Activated CD4-positive, alpha-beta T cell treated with anti-CD3 and anti-CD28 coated beads, Interleukin-2, amount 10 ng/mL, durations not matched to agents 24 days and 14 days (primary cell): ENCODE data around the gene TBC1D28. TPM values are rescaled to one million over a fixed set of nuclear protein-coding genes. Genes with fewer than 3 reads are reported as not detected.
A peak's percentile ranks its signal among the peaks of the same experiment; 100 is the strongest.
"Not testable (repeated sequence)": the region's sequence is repeated elsewhere in the genome, so short reads cannot be mapped to it uniquely, and the experiment has no call there.

Source experiments
- DNase-seq: peaks from one replicate; pipeline ENCODE4 v3.0.0; 2022
- H3K27ac Mint-ChIP-seq: one replicate; pipeline ENCODE4 v1.8.0; 2022; ENCODE audit warnings: mild to moderate bottlenecking, mixed read lengths
- H3K27me3 Mint-ChIP-seq: one replicate; pipeline ENCODE4 v1.8.0; 2022; ENCODE audit warnings: mixed read lengths
- H3K36me3 Mint-ChIP-seq: one replicate; pipeline ENCODE4 v1.8.0; 2022; ENCODE audit warnings: low read depth, mild to moderate bottlenecking, mixed read lengths
- H3K4me1 Mint-ChIP-seq: one replicate; pipeline ENCODE4 v1.8.0; 2021; ENCODE audit warnings: mixed read lengths
- H3K4me3 Mint-ChIP-seq: one replicate; pipeline ENCODE4 v1.8.0; 2022; ENCODE audit warnings: mild to moderate bottlenecking, moderate library complexity, mixed read lengths
- H3K9me3 Mint-ChIP-seq: one replicate; pipeline ENCODE4 v1.8.0; 2021; ENCODE audit warnings: mixed read lengths
- intact Hi-C: fragments of 100-400 bp; cut with micrococcal nuclease; formaldehyde crosslinking; loops from one replicate; pipeline ENCODE4 v1.15.1; 2023
- total RNA-seq: library from RNA; stranded (reverse); gene quantifications from 2 replicates; pipeline ENCODE4 v1.2.3, GENCODE V29; 2022

TBC1D28 gene
- total RNA-seq, 1 donor from 2014 or later = not detected

DNA sequence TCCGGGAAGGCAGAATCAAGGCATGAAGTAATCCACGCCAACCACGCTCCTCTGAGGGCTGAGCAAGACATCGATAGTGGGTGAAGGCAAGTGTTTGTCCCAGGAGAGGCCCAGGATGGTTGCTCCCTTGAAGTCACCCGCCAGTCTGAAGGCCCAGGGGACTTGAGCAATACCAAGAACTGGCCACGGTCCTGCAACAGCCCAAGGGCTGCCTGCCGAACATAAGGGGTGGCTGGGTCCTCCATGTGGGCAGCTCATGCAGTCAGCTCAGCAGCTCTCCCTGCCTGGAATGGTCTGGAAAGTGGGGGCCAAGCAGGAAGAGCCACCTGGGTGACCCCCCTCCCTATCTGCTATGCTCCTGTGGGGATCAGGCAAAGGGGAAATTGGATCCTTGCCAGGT lies 8.4 kb downstream of the TBC1D28 start:
- not testable (repeated sequence) for H3K4me1 Mint-ChIP-seq, H3K9me3 Mint-ChIP-seq

DNA sequence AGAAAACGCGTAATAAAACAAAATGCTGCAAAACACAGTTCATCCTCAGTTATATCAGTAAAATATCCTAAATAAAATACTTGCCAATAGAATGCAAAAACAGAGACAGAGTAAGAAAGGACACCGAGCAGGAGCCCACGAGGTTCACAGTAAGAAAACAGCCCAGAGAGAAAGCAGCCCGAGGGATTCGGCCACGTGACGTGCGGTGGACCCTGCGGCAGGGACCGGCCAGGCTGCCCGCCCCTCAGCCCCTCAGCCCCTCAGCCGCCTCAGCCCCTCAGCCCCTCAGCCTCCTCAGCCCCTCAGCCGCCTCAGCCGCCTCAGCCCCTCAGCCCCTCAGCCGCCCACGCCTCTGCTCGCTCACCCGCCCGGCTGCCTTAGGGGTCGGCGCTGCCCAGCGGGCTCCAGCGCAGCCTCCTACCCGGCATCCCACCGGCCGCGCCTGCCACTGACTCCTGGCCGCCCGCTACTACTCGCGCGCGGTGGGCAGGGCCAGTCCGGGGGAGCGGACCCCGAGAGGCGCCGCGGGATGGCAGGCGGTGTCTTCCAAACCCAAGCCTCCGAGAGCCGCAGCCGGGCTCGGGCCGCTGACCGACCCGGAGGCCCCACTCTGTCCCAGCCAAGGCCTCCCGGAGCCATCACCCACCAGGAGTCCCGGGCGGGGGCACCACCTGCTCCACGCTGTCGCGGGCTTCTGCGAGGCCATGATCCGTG lies 9.5 kb downstream of the TBC1D28 start:
- H3K9me3 Mint-ChIP-seq, H3K4me1 Mint-ChIP-seq, H3K27ac Mint-ChIP-seq, H3K36me3 Mint-ChIP-seq, intact Hi-C loops: not testable (repeated sequence)
- peak overlapping the region; percentile 70 for H3K4me3 Mint-ChIP-seq
- H3K27me3 Mint-ChIP-seq = peaks cover 16% of the 10 kb centered on the region
- peak; percentile 50 for DNase-seq

More for the DNA sequence above, 8.4 kb downstream of the TBC1D28 start:
- H3K27ac Mint-ChIP-seq, H3K36me3 Mint-ChIP-seq, intact Hi-C loops, H3K4me3 Mint-ChIP-seq: not testable (repeated sequence)
- peaks cover 15% of the 10 kb centered on the region for H3K27me3 Mint-ChIP-seq
- peak; percentile 49 for DNase-seq

DNA sequence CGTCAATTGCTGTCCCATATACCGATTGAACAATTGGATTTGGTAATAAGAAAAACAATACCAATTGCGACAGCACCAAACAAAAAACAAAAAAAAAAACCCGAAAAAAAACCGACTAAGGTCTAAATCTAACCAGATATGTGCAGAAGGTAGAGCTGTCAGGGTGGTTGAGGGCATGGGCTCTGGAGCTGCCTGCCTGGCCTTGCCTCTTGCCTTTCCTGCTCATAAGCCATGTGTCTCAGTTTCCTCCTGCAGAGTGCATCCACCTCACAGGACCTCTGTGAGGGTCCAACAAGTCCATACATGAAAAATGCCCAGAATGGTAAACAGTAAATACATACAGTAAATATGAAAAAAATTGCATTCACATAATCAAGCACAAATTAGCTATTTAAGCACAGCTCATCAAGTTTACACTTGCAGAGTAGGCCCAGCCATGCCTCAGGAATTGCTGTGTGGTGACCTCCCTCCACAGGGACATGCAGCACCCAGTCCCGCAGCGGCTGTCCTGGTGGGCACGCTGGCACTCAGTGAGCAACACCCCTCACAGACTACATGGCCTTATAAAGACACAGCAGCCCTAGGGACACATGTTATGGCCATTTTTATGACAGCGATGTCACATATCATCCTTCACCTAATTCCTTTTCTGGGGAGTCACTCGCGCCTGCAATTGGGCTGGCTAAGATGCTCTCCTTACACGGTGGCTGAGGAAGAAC lies 17.9 kb downstream of the TBC1D28 start:
- no peaks in the 10 kb centered on the region for H3K36me3 Mint-ChIP-seq
- DNase-seq = no peak
- peaks cover 5% of the 10 kb centered on the region for H3K27me3 Mint-ChIP-seq
- intact Hi-C loops = no loop called here
- peak overlapping the region; percentile 88 for H3K4me3 Mint-ChIP-seq
- H3K4me1 Mint-ChIP-seq = peaks cover 9% of the 10 kb centered on the region
- H3K9me3 Mint-ChIP-seq = no peaks in the 10 kb centered on the region
- peak overlapping the region; percentile 35 for H3K27ac Mint-ChIP-seq

DNA sequence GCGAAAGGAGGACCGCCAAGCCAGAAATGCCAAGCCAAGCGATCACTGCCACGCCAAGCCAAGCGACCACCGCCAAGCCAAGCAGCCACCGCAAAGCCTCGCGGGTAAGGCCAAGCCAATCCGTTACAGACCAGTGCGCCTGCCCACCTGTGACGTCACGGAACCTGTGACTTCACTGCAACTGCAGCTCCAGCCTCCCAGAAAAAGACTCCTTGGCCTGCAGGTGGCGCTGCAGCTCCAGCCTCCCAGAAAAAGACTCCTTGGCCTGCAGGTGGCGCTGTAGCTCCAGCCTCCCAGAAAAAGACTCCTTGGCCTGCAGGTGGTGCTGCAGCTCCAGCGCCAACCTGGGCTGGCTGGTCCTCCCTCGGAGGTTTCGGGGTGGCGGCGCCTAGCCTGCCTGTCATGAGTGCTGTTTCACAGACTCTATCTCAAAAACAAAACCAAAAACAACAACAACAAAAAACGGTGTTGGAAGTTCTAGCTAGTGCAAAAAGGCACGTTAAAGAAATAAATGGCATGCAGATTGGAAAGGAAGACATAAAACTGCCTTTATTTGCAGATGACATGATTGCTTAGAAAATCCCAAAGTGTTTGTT lies 18.6 kb downstream of the TBC1D28 start:
- intact Hi-C loops, H3K9me3 Mint-ChIP-seq, H3K36me3 Mint-ChIP-seq, H3K27me3 Mint-ChIP-seq, H3K4me1 Mint-ChIP-seq: not testable (repeated sequence)
- Mint-ChIP-seq H3K4me3 (peak overlapping the region; percentile 88), H3K27ac (peak overlapping the region; percentile 86)
- peak; percentile 99 for DNase-seq

DNA sequence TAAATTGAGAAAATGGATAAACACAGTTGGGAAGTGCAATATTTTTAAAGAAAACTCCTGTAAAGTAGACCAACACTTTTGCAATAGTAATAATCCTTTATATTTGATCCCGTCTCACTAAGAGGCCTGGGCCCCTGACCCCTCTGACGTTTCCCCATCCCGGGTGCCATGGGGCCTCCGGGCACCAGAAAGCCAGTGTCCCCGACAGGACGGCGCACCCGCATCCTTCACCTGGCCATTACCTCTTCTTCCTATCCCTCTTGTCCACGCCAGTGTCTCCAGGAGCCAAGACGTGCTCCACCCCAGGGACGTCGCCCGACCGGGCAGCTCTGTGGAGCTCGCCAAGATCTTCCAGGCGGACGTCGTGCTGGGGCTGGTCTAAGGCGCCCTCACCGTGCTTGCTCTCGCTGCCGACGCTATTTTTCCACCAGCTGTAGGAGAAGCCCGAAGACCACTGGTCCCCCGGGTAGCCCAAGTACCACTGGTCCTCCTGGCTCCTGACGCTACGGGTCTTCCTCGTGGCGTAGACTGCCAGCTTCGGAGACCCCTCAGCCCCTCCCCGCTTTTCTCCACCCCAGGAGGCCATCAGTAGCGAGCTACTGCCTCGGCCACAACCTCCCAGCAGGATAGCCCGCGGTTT lies 19.2 kb downstream of the TBC1D28 start:
- Mint-ChIP-seq H3K27ac (peak overlapping the region; percentile 86), H3K4me3 (peak overlapping the region; percentile 88)
- H3K36me3 Mint-ChIP-seq, H3K27me3 Mint-ChIP-seq, intact Hi-C loops, H3K9me3 Mint-ChIP-seq, H3K4me1 Mint-ChIP-seq: not testable (repeated sequence)
- peak; percentile 67 for DNase-seq

DNA sequence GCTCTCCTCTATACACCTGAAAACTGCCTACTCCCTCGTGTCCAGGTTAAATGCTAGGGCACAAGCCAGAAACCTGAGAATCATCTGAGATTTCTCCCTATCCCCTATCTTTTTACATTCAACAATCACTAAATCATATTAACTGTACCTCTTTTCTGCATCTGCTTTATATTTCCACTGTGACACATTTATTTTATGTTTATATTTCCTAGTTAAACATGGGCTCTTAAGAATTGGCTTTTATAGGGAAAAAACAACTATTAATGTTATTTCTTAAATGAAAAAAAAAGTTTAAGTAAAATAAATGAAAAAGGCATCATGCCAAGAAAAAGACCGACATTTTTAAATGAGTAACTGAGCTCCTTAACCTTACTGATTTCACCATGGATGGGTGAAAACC lies 26.6 kb downstream of the TBC1D28 start:
- not testable (repeated sequence) for H3K4me1 Mint-ChIP-seq

DNA sequence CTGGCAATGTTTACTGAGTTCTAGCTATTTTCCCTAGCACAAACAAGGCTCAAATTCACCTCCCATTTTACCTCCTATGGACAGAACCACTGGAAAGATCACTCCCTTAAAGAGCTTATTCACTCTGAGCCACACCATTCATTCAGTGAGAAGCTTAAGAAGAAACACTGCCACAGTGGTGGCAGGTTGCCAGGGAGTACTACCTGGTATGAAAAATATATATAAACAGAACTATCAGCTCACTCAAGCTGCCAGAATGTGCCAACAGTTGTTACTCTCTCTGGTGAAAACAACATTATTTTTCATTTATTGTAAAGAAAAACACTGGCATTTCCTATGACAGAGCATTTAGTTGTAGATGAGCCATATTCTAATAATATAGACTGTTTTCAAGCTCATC lies 31.2 kb downstream of the TBC1D28 start:
- H3K4me1 Mint-ChIP-seq, H3K36me3 Mint-ChIP-seq, H3K9me3 Mint-ChIP-seq, intact Hi-C loops, H3K27me3 Mint-ChIP-seq, DNase-seq, H3K4me3 Mint-ChIP-seq, H3K27ac Mint-ChIP-seq: not testable (repeated sequence)

More for the DNA sequence above, 26.6 kb downstream of the TBC1D28 start:
- DNase-seq, H3K4me3 Mint-ChIP-seq, H3K27ac Mint-ChIP-seq, H3K27me3 Mint-ChIP-seq, intact Hi-C loops, H3K9me3 Mint-ChIP-seq, H3K36me3 Mint-ChIP-seq: not testable (repeated sequence)

DNA sequence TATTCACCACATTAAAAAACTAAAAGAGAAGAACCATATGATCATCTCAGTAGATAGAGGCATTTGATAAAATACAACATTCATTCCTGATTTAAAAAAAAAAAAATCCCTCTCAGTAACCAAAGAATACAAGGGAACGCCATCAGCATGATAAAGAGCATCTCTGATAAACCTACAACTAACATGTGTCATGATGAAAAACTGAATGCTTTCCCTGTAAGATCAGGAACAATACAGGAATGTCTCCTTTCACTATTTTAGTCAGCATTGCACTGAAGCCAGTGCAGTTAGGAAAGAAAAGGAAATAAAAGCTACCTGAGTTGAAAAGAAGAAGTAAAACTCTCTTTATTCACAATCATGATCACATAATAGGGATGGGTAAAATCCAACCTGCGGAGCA lies 51.1 kb downstream of the TBC1D28 start:
- H3K36me3 Mint-ChIP-seq, H3K9me3 Mint-ChIP-seq, H3K27me3 Mint-ChIP-seq, intact Hi-C loops, DNase-seq, H3K27ac Mint-ChIP-seq, H3K4me3 Mint-ChIP-seq, H3K4me1 Mint-ChIP-seq: not testable (repeated sequence)

Other genes starting within 250 kb of the TBC1D28 start
- gene LGALS9C, start 167.6 kb downstream of the TBC1D28 start, total RNA-seq = not detected in 2 replicates
- gene FOXO3B, start 37.9 kb upstream of the TBC1D28 start, total RNA-seq = 6.0 and 6.4 TPM in 2 replicates
- gene FBXW10, start 99.7 kb upstream of the TBC1D28 start, total RNA-seq = 0.09 TPM in 2 replicates
- gene TVP23B, start 136.8 kb upstream of the TBC1D28 start, total RNA-seq = 34.9 and 38.4 TPM in 2 replicates
- gene PRPSAP2, start 213.7 kb upstream of the TBC1D28 start, total RNA-seq = 70.0 and 74.0 TPM in 2 replicates